Activated naive CD8-positive, alpha-beta T cell treated with anti-CD3 and anti-CD28 coated beads, Interleukin-2, amount 10 ng/mL, durations not matched to agents 7 days and 5 days (primary cell): ENCODE results near the gene DET1. TPM values are rescaled to one million over a fixed set of nuclear protein-coding genes. Genes with fewer than 3 reads are reported as not detected.
"Not testable (repeated sequence)": the region's sequence is repeated elsewhere in the genome, so short reads cannot be mapped to it uniquely, and the experiment has no call there.

Source experiments
- ATAC-seq: fragments of 150-1000 bp; cut with Tn5 transposase; one replicate; pipeline ENCODE4 v1.10.0; 2021; ENCODE audit warnings: low read depth, moderate library complexity
- POLR2A ChIA-PET: fragments of 350-600 bp; sonication (Branson Sonifier 250); formaldehyde crosslinking; loops from one replicate; lab custom pipeline; 2021; ENCODE audit warnings: antibody characterized with exemption; lab: Charles Lee
- DNase-seq: peaks from one replicate; pipeline ENCODE4 v3.0.0; 2021
- H3K27ac Mint-ChIP-seq: one replicate; pipeline ENCODE4 v1.8.0; 2022; ENCODE audit warnings: mild to moderate bottlenecking, mixed read lengths
- H3K27me3 Mint-ChIP-seq: one replicate; pipeline ENCODE4 v1.8.0; 2022; ENCODE audit warnings: mild to moderate bottlenecking, moderate library complexity, mixed read lengths
- H3K36me3 Mint-ChIP-seq: one replicate; pipeline ENCODE4 v1.8.0; 2021; ENCODE audit warnings: mild to moderate bottlenecking, mixed read lengths
- H3K4me1 Mint-ChIP-seq: one replicate; pipeline ENCODE4 v1.8.0; 2021; ENCODE audit warnings: mixed read lengths
- H3K4me3 Mint-ChIP-seq: one replicate; pipeline ENCODE4 v1.8.0; 2022; ENCODE audit warnings: mild to moderate bottlenecking, moderate library complexity, mixed read lengths
- H3K9me3 Mint-ChIP-seq: one replicate; pipeline ENCODE4 v1.8.0; 2021; ENCODE audit warnings: mixed read lengths
- total RNA-seq, 2 experiments: library from RNA; stranded (reverse); gene quantifications; one replicate each; pipeline ENCODE4 v1.2.3, GENCODE V29; 2021

Gene DET1
- total RNA-seq, 2 experiments from 2014 or later, result 4.4 to 4.8 TPM

DNA sequence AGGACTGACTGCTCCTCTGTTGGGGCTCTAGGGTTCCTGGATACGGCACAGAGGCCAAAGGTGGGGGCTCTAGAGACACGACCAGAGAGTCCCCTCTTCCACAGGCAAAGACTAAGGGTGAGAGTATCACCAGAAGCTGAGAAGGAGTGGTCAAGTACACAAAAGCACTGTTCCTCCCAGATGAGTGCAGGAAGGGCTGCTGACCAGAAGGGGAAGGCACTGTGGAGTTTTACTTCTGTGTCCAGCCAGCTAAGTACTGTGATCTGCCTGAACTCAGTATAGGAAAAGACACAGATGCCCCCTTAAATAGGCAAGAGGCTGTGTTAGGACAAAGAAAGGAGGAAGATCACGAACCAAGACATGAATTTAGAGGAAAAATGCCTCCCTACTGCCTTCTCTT lies 67.3 kb downstream of the DET1 start:
- H3K4me1 Mint-ChIP-seq, result no peaks in the 10 kb centered on the region
- DNase-seq (no peak), ATAC-seq (no peak)
- no peak overlapping the region for H3K4me3 Mint-ChIP-seq
- POLR2A ChIA-PET, result no interaction called here
- no peak overlapping the region for H3K27ac Mint-ChIP-seq
- no peaks in the 10 kb centered on the region for H3K27me3 Mint-ChIP-seq
- peaks cover 3% of the 10 kb centered on the region for H3K36me3 Mint-ChIP-seq
- H3K9me3 Mint-ChIP-seq, result no peaks in the 10 kb centered on the region

DNA sequence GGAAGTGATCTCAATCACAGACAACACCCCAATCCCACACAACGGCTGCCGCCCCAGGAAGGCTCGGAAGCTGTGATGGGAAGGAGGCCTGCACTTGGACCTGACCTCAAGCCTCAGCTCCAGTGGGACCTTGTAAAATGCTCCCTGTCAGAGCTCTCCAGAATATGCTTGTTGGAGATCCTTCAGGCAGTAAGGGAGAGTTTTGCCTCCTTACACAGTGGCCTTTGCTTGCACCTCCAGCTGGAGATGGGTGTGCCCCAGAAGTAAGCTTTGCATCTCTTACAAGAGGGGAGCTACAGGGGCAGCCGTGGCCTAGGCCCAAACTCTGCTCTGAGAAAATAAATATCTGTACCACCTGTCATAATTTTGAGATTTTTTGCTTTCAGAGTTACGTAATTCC lies 68.6 kb downstream of the DET1 start:
- Mint-ChIP-seq H3K36me3 (peaks cover 3% of the 10 kb centered on the region), H3K9me3 (no peaks in the 10 kb centered on the region), H3K4me3 (no peak overlapping the region), H3K27me3 (no peaks in the 10 kb centered on the region), H3K4me1 (no peaks in the 10 kb centered on the region), H3K27ac (no peak overlapping the region)
- ATAC-seq (no peak), DNase-seq (no peak)
- POLR2A ChIA-PET, result no interaction called here

DNA sequence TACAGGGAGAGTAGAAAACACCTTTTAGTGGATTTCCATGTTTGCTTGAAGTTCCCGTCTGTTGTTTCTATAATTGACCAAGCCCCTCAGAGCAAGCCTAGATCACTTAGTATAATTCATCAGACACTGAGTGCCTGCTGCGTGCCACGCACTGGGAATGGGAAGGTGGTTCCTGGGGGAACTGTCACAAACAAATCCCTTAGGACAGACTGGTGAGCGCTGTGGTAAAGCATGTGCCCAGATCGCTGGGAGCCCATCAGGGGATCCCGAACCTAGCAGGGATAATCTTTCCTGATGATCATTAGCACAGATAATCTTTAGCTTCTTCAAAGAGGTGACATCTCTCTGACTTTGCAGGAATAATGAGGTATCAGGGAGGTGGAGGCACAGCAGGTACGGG lies 69.4 kb downstream of the DET1 start:
- POLR2A ChIA-PET, result no interaction called here
- no peak overlapping the region for H3K27ac Mint-ChIP-seq
- H3K36me3 Mint-ChIP-seq, result peaks cover 3% of the 10 kb centered on the region
- no peaks in the 10 kb centered on the region for H3K27me3 Mint-ChIP-seq
- DNase-seq, result no peak
- H3K9me3 Mint-ChIP-seq, result no peaks in the 10 kb centered on the region
- no peak for ATAC-seq
- no peak overlapping the region for H3K4me3 Mint-ChIP-seq
- no peaks in the 10 kb centered on the region for H3K4me1 Mint-ChIP-seq

DNA sequence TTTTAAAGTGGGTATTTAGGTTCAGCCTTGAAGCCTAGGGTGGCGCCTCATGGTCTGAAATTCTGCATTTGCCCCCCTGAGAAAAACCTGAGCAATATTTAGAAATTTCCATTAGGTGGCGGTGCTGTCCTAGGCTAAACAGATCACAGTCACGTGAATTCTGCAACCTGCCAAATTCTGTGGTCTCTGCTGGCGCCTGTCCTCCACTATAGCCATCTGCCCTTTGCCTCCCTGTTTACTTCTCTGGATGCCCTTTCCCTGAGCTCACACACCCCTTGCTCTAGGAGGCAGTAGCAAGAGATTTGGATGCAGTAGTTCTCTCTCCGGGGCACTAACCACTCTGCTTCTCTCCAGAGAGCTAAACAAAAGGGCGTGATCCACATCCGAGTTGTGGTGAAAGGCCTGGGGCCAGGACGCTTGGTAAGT lies 69.8 kb downstream of the DET1 start:
- Mint-ChIP-seq H3K36me3 (peaks cover 3% of the 10 kb centered on the region), H3K4me1 (no peaks in the 10 kb centered on the region), H3K27me3 (no peaks in the 10 kb centered on the region), H3K9me3 (no peaks in the 10 kb centered on the region), H3K4me3 (no peak overlapping the region), H3K27ac (no peak overlapping the region)
- no peak for DNase-seq
- peak; percentile 42 for ATAC-seq
- POLR2A ChIA-PET, result no interaction called here

DNA sequence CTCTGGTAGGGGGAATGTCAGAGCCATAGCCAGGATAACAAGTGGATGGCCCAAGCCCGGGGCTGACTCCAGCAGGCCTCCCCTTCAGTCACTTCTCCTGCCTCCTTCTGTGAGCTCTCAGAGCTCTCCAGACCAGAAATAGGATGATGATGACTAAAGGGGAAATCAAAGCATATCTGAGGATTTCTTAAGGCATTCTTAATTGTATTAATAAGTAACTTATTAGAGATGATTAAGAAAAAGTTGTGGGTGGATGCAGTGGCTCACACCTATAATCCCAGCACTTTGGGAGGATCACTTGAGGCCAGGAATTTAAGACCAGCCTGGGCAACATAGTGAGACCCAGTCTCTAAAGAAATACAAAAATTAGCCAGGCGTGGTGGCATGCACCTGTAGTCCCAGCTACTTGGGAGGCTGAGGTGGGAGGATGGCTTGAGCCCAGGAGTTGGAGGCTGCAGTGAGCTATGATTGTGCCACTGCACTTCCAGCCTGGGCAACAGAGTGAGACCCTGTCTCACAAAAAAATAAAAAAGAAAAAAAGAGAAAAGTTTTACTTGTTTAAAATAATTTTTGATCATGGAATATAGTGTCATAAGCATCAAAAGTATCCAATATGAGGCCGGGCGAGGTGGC lies 72.7 kb downstream of the DET1 start:
- H3K27ac Mint-ChIP-seq, H3K36me3 Mint-ChIP-seq, H3K27me3 Mint-ChIP-seq, DNase-seq, POLR2A ChIA-PET, ATAC-seq, H3K4me1 Mint-ChIP-seq, H3K9me3 Mint-ChIP-seq, H3K4me3 Mint-ChIP-seq: not testable (repeated sequence)

DNA sequence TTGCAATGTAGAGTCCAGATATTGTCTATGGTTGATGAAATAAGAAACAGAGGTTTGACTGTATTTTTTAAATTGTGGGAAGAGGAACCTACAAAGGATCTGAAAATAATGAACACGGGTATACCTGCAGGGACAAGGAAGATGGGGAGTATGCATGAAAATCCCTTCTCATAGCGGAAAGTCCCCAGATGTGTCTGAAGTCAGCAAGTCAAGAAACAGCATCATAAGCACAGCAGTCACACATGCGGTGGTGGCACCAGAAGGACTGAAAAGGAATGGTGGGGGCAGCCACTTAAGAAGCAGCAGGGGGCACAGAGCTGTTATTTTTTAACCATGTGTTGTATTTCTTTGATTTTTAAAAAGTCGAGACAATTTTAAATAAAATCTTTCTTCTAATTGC lies 74.3 kb downstream of the DET1 start:
- DNase-seq (no peak), ATAC-seq (no peak)
- POLR2A ChIA-PET, result no interaction called here
- no peak overlapping the region for H3K4me3 Mint-ChIP-seq
- H3K4me1 Mint-ChIP-seq, result peaks cover 7% of the 10 kb centered on the region
- H3K27me3 Mint-ChIP-seq, result no peaks in the 10 kb centered on the region
- no peaks in the 10 kb centered on the region for H3K9me3 Mint-ChIP-seq
- H3K27ac Mint-ChIP-seq, result no peak overlapping the region
- H3K36me3 Mint-ChIP-seq, result peaks cover 3% of the 10 kb centered on the region

DNA sequence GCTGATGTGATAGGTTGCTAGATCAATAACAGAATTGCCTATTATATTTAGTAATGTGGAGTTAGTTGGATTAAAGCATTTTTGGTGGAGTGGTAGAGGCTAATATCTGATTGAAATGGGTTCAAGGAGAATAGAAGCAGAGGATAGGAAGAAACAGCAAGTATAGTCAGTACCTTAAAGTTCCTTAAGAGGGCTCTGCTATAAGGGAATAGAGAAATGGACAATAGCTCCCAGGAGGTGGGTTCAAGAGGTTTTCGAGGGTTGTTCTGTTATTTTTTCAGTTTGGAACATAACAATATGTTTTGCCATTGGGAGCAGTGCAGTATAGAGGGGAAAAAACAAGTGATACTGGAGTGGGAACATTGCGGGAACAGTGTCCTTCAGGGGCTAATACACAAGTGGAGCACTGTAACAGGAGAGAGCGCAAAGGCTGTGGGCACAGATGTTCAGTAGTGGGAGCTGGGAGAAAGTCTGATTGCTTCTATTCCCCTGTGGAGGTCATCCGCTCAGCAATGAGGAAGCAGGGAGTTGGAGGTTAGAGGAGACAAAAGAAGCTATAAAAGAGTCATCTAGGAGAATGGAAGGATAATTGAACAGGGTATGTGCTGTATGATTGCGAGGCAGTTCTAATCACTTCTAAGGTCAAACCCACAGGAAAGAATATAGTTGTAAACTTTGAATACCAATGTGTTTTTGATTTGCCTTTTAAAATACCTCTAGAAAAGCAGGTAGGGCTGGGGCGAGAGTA lies 75.7 kb downstream of the DET1 start:
- ATAC-seq, result no peak
- Mint-ChIP-seq H3K4me1 (peaks cover 16% of the 10 kb centered on the region), H3K36me3 (peaks cover 3% of the 10 kb centered on the region), H3K27me3 (no peaks in the 10 kb centered on the region), H3K9me3 (no peaks in the 10 kb centered on the region), H3K27ac (no peak overlapping the region), H3K4me3 (no peak overlapping the region)
- POLR2A ChIA-PET, result no interaction called here
- DNase-seq, result no peak

DNA sequence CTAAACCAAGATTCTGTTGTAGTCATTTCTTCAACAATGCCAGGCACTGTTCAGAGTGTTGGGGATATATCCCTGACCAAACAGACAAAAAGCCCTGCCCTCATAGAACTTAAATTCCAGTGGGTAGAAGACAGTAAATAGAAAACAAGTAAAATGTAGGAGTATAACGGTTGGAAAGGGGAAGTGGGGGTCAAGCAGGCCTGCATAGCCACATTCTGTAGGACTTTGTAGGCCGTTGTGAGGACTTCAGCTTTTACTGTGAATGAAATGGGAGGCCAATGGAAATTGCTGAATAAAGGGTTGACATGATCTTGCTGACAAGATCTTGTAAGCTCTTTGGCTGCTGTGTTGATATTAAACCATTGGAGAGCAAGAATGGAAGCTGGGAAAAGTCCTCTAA lies 77.2 kb downstream of the DET1 start:
- H3K9me3 Mint-ChIP-seq, result no peaks in the 10 kb centered on the region
- peaks cover 21% of the 10 kb centered on the region for H3K4me1 Mint-ChIP-seq
- POLR2A ChIA-PET, result interaction anchor here (0.6 kb wide), 1 partner anchor 372 kb away, joined by 3 read pairs; no protein-coding TSS in a partner anchor
- H3K4me3 Mint-ChIP-seq, result no peak overlapping the region
- H3K27ac Mint-ChIP-seq, result no peak overlapping the region
- H3K27me3 Mint-ChIP-seq, result no peaks in the 10 kb centered on the region
- H3K36me3 Mint-ChIP-seq, result no peaks in the 10 kb centered on the region
- no peak for ATAC-seq
- no peak for DNase-seq

DNA sequence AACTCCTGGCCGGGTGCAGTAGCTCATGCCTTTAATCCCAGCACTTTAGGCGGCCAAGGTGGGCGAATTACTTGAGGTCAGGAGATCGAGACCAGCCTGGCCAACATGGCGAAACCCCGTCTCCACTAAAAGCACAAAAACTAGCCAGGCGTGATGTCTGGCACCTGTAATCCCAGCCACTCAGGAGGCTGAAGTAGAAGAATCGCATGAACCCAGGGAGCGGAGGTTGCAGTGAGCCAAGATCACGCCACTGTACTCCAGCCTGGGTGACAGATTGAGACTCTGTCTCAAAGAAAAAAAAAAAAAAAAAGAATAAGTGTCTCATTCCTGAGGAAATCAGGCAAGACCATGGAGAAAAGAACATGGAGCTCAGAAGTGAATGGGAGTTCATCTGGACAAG lies 77.8 kb downstream of the DET1 start:
- Mint-ChIP-seq H3K4me3 (peak overlapping the region; percentile 98), H3K4me1 (peaks cover 21% of the 10 kb centered on the region)
- not testable (repeated sequence) for H3K9me3 Mint-ChIP-seq, DNase-seq, ATAC-seq, H3K36me3 Mint-ChIP-seq, H3K27ac Mint-ChIP-seq, H3K27me3 Mint-ChIP-seq
- POLR2A ChIA-PET, result interaction anchor here (0.6 kb wide), 1 partner anchor 373 kb away, joined by 3 read pairs; no protein-coding TSS in a partner anchor

DNA sequence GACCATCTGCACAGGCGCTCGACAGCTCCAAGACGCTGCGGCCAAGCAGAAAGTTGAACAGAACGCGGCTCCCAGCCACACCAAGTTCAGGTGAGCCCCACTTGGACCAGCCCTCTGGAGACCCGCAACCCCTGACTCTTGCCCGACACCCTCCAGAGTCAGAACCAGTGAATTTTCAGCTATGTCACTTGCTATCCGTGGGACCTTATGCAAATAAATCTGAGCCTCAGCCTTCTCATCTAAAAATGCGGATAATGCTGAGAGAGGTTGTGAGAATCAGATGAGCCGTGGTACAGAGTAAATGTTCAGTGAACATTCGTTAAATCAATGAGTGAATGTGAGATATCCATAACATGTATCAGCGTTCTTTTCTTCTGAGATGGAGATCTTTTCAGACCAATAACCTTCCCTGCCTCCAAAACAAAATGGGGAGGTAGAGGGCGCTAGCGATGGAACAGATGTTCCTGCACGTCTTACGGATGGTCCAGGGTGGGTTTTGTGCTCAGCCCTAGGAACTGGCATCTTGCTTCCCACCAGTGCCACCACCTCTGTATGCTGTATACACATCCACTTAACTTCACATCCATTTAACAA lies 78.4 kb downstream of the DET1 start:
- no peak for DNase-seq
- H3K9me3 Mint-ChIP-seq, result no peaks in the 10 kb centered on the region

DNA sequence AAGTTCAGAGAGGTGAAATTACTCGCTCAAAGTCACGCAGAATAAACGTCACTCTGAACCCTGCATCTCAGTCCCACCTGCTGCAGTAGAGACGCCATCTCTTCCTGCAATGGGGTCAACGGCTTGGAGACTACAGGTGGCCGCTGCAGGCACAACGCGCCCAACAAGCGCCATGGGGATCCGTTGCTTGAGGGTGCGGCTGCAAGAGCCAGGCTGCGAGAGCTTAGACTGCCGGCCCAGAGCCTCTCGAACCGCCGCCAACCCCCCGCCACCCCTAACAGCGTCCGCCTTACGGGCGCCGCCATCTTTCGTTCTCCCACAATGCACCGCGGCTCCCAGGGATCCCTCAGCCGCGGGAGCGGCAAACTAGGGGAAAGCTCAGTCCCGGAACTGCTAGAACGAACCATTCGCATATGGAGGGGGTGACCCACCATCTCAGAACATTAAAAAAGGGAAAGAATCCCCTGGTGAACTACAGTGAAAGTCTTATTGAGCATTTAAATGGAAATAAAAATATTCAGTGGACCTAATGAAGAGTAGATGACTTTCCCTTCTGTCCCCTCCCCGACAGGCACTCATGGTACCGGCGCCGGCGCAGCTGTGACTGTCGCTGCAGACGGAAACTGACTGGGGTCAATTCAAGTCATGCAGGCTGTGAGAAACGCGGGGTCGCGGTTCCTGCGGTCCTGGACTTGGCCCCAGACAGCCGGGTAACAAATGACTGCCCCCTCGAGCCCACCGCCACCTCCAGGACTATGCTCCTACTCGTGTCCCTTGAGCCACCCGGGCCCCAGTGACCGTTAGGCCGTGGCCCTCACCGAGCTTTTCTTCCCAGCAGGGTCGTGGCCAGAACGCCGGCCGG lies 79.2 kb downstream of the DET1 start, which contains the start of the genes MRPL46 and MRPS11:
TSS of gene MRPL46 (minus strand) at position 316 of the 862 bp plus-strand sequence. CDS start at position 305, 11 bp downstream.
TSS of gene MRPS11 (plus strand) at position 636 of the 862 bp plus-strand sequence. CDS start at position 646, 10 bp downstream.
- H3K9me3 Mint-ChIP-seq, result no peaks in the 10 kb centered on the region
- peak within 1 kb of the TSS; percentile 96 for H3K27ac Mint-ChIP-seq
- H3K4me1 Mint-ChIP-seq, result peaks cover 21% of the 10 kb centered on the region
- peak within 1 kb of the TSS; percentile 98 for H3K4me3 Mint-ChIP-seq
- ATAC-seq, result peak; percentile 91
- POLR2A ChIA-PET, result interaction anchor here (0.6 to 1.5 kb wide), 11 partner anchors 11 to 428 kb away, joined by 3 to 8 read pairs (median 3); partner anchors contain the start of genes HAPLN3 and ISG20
- no peaks in the 10 kb centered on the region for H3K27me3 Mint-ChIP-seq
- H3K36me3 Mint-ChIP-seq, result peaks cover 5% of the 10 kb centered on the region
- peak; percentile 91 for DNase-seq

More for the DNA sequence above, 78.4 kb downstream of the DET1 start:
- Mint-ChIP-seq H3K27me3 (no peaks in the 10 kb centered on the region), H3K36me3 (peaks cover 5% of the 10 kb centered on the region), H3K4me1 (peaks cover 21% of the 10 kb centered on the region), H3K4me3 (peak overlapping the region; percentile 98), H3K27ac (peak overlapping the region; percentile 96)
- no peak for ATAC-seq
- POLR2A ChIA-PET, result interaction anchor here (0.6 to 1.5 kb wide), 9 partner anchors 11 to 196 kb away, joined by 3 to 8 read pairs (median 3); partner anchors contain the start of gene ISG20

DNA sequence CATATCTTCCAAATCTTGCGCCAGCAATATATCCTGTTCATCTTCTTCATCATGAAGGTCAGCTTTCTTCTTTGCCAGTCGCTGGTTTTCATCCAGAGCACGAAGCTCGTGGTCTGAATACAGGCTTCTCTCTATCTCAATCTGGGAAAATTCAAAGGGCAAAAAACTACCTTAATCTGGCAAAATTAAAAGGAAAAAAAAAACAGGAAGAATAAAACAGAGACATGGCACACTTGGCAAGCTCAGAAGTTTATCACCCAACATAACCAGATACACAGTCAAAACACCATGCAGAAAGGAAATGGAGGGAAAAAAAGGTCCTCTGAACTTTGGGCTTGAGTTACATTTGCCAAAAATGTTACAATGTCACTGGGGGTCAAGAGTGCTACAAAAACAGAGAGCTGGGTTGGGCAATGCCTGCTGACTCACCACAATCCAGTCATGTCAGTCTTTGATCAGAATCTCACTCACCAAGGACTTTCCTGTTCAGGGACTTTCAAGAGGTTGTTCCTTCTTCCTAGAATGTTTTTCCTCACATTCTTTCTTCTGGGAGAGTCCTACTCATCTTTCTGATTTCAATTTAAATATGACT lies 80.8 kb downstream of the DET1 start:
- Mint-ChIP-seq H3K9me3 (no peaks in the 10 kb centered on the region), H3K4me1 (peaks cover 21% of the 10 kb centered on the region), H3K36me3 (peaks cover 5% of the 10 kb centered on the region), H3K4me3 (peak overlapping the region; percentile 98), H3K27ac (no peak overlapping the region), H3K27me3 (no peaks in the 10 kb centered on the region)
- POLR2A ChIA-PET, result interaction anchor here (1.0 kb wide), 1 partner anchor 549 kb away, joined by 5 read pairs; no protein-coding TSS in a partner anchor
- ATAC-seq (no peak), DNase-seq (no peak)
